Thyroid gland (tissue), 4 donors: Measurements from ENCODE around the gene ZNF281. TPM values are rescaled to one million over a fixed set of nuclear protein-coding genes. Genes with fewer than 3 reads are reported as not detected.
"Not testable (repeated sequence)": the region's sequence is repeated elsewhere in the genome, so short reads cannot be mapped to it uniquely, and the experiment has no call there.

Source experiments
- DNase-seq, 2 donors: peaks; one replicate each; pipeline ENCODE4 v3.0.0-alpha.2; 2019
- H3K27ac ChIP-seq, 3 donors: fragments of 200-600 bp; sonication (generic); 1 replicate in 2 of 3; 2 replicates in 1 of 3; pipeline ENCODE4 v1.5.1; 2016 to 2019; ENCODE audit warnings: mild to moderate bottlenecking in 1 of 3, moderate library complexity in 1 of 3
- H3K27me3 ChIP-seq: fragments of 200-600 bp; sonication (generic); one replicate; pipeline ENCODE4 v1.5.1; 2019
- H3K36me3 ChIP-seq, 2 donors: fragments of 200-600 bp; sonication (generic); one replicate each; pipeline ENCODE4 v1.5.1; 2016 to 2019
- H3K4me1 ChIP-seq, 2 donors: fragments of 200-600 bp; sonication (generic); one replicate each; pipeline ENCODE4 v1.5.1; 2017 to 2019
- H3K4me3 ChIP-seq, 3 donors: fragments of 200-600 bp; sonication (generic); replicated peaks in 1 of 3; 1 replicate in 2 of 3; 2 replicates in 1 of 3; pipeline ENCODE4 v1.5.1; 2016; ENCODE audit warnings: mild to moderate bottlenecking in 1 of 3
- H3K9me3 ChIP-seq: fragments of 200-600 bp; sonication (generic); one replicate; pipeline ENCODE4 v1.5.1; 2017
- POLR2A ChIP-seq, 2 donors: fragments of 450-650 bp; IDR thresholded peaks; one replicate each; pipeline ENCODE4 v1.6.1; 2017; ENCODE audit warnings: antibody characterized with exemption in 2 of 2, mild to moderate bottlenecking in 2 of 2, moderate library complexity in 1 of 2
- WGBS, 2 donors: methylation state at CpG; one replicate each; pipeline ENCODE4 v1.1.5; 2017; 5-methylcytosine and 5-hydroxymethylcytosine counted together
- intact Hi-C: fragments of 100-400 bp; cut with DNase I; formaldehyde crosslinking; loops from one replicate; pipeline ENCODE4 v1.15.1; 2023
- total RNA-seq, 4 donors: library from RNA; depleted of rRNA; stranded (reverse); fragments of >200 nt; gene quantifications; one replicate each; pipeline ENCODE4 v1.2.3, GENCODE V29; 2016
- TF ChIP-seq, protein P1 (sequence below), 6 experiments: fragments of 200-600 bp in 3 of 6; fragments of 450-650 bp in 3 of 6; sonication (generic) in 3 of 6; IDR thresholded peaks; one replicate each; pipeline ENCODE4 v1.5.1; 2016 to 2019; ENCODE audit warnings: antibody characterized with exemption in 6 of 6, mild to moderate bottlenecking in 2 of 6, inconsistent platforms in 1 of 6, moderate library complexity in 1 of 6

The ZNF281 gene
- total RNA-seq, 4 donors from 2014 or later, result 9.8 to 16.9 (median 12.5) TPM

- intact Hi-C loops, result no loop called here
Measured at GRCh38 chr1:200359610-200360163, 50.1 kb downstream of the ZNF281 start.

GRCh38 chr1:200357925-200358324 lies 51.9 kb downstream of the ZNF281 start:
- H3K9me3 ChIP-seq, H3K4me3 ChIP-seq, H3K36me3 ChIP-seq, H3K4me1 ChIP-seq, DNase-seq, H3K27me3 ChIP-seq, H3K27ac ChIP-seq, intact Hi-C loops: not testable (repeated sequence)
- 77 to 90% methylated on average over 6 of the region's 6 CpGs for WGBS, 2 donors

More at GRCh38 chr1:200359610-200360163, 50.1 kb downstream of the ZNF281 start:
- no peak overlapping the region for H3K27ac ChIP-seq
- 39 to 43% methylated on average over 3 of the region's 3 CpGs for WGBS, 2 donors
- DNase-seq, result no peak
- no peaks in the 10 kb centered on the region for H3K27me3 ChIP-seq
- no peaks in the 10 kb centered on the region for H3K36me3 ChIP-seq
- H3K9me3 ChIP-seq, result no peaks in the 10 kb centered on the region
- no peak overlapping the region for H3K4me3 ChIP-seq
- TF ChIP-seq, protein P1, sequence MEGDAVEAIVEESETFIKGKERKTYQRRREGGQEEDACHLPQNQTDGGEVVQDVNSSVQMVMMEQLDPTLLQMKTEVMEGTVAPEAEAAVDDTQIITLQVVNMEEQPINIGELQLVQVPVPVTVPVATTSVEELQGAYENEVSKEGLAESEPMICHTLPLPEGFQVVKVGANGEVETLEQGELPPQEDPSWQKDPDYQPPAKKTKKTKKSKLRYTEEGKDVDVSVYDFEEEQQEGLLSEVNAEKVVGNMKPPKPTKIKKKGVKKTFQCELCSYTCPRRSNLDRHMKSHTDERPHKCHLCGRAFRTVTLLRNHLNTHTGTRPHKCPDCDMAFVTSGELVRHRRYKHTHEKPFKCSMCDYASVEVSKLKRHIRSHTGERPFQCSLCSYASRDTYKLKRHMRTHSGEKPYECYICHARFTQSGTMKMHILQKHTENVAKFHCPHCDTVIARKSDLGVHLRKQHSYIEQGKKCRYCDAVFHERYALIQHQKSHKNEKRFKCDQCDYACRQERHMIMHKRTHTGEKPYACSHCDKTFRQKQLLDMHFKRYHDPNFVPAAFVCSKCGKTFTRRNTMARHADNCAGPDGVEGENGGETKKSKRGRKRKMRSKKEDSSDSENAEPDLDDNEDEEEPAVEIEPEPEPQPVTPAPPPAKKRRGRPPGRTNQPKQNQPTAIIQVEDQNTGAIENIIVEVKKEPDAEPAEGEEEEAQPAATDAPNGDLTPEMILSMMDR (IDR thresholded peaks at IDR 0.05), result no peak
- no peak for TF ChIP-seq POLR2A (IDR thresholded peaks at IDR 0.05)
- peaks cover 0 to 5% of the 10 kb centered on the region in 2 donors for H3K4me1 ChIP-seq

DNA sequence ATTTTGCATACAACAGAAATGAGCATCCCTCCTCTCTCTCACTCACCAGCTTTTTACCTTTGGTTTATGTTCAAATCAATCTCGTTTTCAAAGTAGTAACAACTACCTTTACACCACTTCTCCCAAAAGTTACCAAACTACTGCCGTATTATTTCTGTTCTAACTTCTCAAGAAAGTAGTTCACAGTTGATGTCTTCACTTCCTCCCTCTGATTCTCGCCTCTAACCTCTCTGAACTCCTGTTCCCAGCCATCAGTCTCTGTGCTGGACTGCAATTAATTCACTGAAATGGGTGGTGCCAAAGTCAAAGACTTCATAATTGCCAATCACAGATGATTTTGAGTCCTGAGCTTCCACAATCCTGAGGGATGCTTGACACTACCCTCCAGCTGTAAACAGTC lies 54.0 kb downstream of the ZNF281 start:
- Histone ChIP-seq H3K4me1 (peaks cover 3 to 6% of the 10 kb centered on the region in 2 donors), H3K27ac (no peak overlapping the region), H3K27me3 (no peaks in the 10 kb centered on the region), H3K36me3 (no peaks in the 10 kb centered on the region), H3K9me3 (no peaks in the 10 kb centered on the region), H3K4me3 (no peak overlapping the region)
- intact Hi-C loops, result no loop called here
- DNase-seq, result no peak
- no peak for TF ChIP-seq POLR2A (IDR thresholded peaks at IDR 0.05)
- TF ChIP-seq, protein P1 (IDR thresholded peaks at IDR 0.05), result no peak
- 84 to 90% methylated on average over 3 of the region's 3 CpGs for WGBS, 2 donors

Other genes with a start within 250 kb of the ZNF281 start
- under 1 TPM; 0.05 to 0.42 (median 0.18) TPM for gene KIF14, start 210.7 kb upstream of the ZNF281 start, total RNA-seq